ENCODE measurements around the gene PDE4DIP.
A peak's percentile ranks its signal among the peaks of the same experiment; 100 is the strongest.
"Not testable (repeated sequence)": the region's sequence is repeated elsewhere in the genome, so short reads cannot be mapped to it uniquely, and the experiment has no call there.

The PDE4DIP gene

DNA sequence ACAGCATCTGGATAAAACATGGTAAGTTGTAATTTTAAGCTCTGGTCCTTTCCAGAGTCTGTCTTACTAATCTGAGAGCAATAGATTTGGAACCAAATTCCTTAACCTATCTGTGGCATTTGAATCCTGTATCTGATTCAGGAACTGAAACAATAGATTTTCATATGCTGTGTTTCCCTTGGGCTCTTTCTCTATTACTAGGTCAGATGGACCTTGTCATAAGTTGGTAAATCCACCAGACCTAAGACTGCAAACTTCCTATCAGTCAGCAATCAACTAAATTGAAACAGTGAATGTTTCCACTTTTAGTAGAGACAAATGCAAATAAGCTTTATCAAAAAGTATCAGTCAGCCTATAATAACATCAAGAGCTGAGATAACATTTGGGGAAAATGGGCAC is 85.0 kb downstream of the PDE4DIP start:
- H3K4me1 ChIP-seq (ENCODE audit: control insufficient read depth in 1 of 2, insufficient read depth in 2 of 2, low read length in 2 of 2); H3K27me3 ChIP-seq (ENCODE audit: low read depth, low read length); H3K27ac ChIP-seq (ENCODE audit: low read length); H3K9me3 ChIP-seq (ENCODE audit: control insufficient read depth in 1 of 2, low read length in 2 of 2); H3K36me3 ChIP-seq (ENCODE audit: control insufficient read depth in 1 of 2, insufficient read depth in 2 of 2, low read length in 2 of 2); H3K4me3 ChIP-seq (ENCODE audit: low read depth in 1 of 2, low read length in 2 of 2): not testable (repeated sequence)

DNA sequence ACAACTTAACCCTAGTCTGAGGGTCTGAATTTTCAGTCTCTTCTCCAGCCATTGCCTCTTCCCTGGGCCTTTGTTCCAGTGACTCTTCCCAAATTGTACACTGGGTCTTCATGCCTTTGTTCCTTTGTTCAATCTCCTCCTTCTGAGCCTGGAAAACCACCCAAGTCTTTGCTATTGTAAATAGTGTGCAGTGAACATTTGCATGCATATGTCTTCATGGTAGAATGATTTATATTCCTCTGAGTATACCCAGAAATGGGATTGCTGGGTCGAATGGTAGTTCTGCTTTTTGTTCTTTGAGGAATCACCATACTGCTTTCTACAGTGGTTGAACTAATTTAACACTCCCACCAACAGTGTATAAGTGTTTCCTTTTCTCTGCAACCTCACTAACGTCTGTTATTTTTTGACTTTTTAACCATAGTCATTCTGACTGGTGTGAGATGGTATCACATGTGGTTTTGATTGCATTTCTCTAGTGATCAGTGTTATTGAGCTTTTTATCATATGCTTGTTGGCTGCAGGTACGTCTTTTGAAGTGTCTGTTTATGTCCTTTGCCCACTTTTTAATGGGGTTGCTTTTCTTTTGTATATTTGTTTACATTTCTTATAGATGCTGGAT is 91.3 kb downstream of the PDE4DIP start:
- H3K36me3 ChIP-seq (ENCODE audit: control insufficient read depth in 1 of 2, insufficient read depth in 2 of 2, low read length in 2 of 2): not testable (repeated sequence)

DNA sequence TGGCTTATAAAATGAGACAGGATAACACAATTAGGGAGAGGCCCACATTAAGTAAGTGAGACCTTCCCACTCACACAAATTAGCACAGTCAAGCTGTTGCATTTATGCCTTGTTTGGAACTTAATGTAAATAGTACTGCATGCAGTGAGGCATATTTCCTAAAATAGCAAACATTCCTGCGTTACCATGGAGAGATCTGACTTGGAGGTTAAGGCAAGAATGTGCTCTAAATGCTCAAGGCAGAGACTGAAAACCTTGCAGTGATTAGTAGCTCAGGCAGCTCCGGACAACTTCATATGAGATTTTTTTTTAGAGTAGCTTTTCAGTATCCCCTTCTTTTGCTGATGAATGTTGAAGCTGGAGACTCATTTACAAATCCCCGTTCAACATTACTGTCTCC is 98.7 kb downstream of the PDE4DIP start:
- not testable (repeated sequence) for H3K27ac ChIP-seq (ENCODE audit: low read length); H3K9me3 ChIP-seq (ENCODE audit: control insufficient read depth in 1 of 2, low read length in 2 of 2); H3K4me1 ChIP-seq (ENCODE audit: control insufficient read depth in 1 of 2, insufficient read depth in 2 of 2, low read length in 2 of 2); H3K4me3 ChIP-seq (ENCODE audit: low read depth in 1 of 2, low read length in 2 of 2); H3K36me3 ChIP-seq (ENCODE audit: control insufficient read depth in 1 of 2, insufficient read depth in 2 of 2, low read length in 2 of 2); H3K27me3 ChIP-seq (ENCODE audit: low read depth, low read length)

More for the DNA sequence above, 91.3 kb downstream of the PDE4DIP start:
- not testable (repeated sequence) for H3K27me3 ChIP-seq (ENCODE audit: low read depth, low read length); H3K4me3 ChIP-seq (ENCODE audit: low read depth in 1 of 2, low read length in 2 of 2); H3K27ac ChIP-seq (ENCODE audit: low read length); H3K9me3 ChIP-seq (ENCODE audit: control insufficient read depth in 1 of 2, low read length in 2 of 2); H3K4me1 ChIP-seq (ENCODE audit: control insufficient read depth in 1 of 2, insufficient read depth in 2 of 2, low read length in 2 of 2)

DNA sequence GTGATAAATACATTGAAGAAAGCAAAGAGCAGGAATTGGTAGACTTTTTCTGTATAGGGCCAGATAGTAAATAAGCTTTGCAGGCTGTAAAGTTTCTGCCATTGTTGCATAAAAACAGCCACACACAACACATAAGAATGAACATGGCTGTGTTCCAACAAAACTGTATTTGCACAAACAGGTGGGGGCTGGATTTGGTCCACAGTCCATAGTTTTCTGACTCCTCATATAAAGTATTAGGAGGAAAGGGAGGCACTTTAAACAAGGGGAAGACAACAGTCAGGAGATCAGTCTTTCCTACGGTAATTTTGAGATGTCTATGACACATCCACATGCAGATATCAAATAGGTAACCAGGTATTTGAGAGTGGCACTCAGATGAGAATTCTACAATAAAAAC is 100.9 kb downstream of the PDE4DIP start:
- H3K9me3 ChIP-seq (ENCODE audit: control insufficient read depth in 1 of 2, low read length in 2 of 2): not testable (repeated sequence)

DNA sequence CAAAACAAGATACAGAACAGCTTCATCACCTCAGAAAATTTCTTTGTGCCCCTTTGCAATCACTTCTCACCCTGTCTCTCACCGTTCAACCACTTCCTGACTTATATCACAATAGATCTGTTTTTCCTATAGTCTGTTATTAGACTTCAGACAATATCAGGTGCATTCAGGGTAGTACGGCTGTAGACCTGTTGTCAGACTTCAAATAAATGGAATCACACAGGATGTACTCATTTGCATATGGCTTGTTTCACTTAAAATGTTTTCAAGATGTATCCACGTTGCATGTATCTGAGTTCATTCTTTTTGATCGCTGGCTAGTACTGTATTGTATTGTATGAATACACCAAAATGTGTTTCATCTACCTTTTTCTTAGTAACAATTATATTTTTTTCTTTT is 104.5 kb downstream of the PDE4DIP start:
- H3K9me3 ChIP-seq (ENCODE audit: control insufficient read depth in 1 of 2, low read length in 2 of 2); H3K4me1 ChIP-seq (ENCODE audit: control insufficient read depth in 1 of 2, insufficient read depth in 2 of 2, low read length in 2 of 2); H3K4me3 ChIP-seq (ENCODE audit: low read depth in 1 of 2, low read length in 2 of 2); H3K27ac ChIP-seq (ENCODE audit: low read length); H3K27me3 ChIP-seq (ENCODE audit: low read depth, low read length); H3K36me3 ChIP-seq (ENCODE audit: control insufficient read depth in 1 of 2, insufficient read depth in 2 of 2, low read length in 2 of 2): not testable (repeated sequence)

More for the DNA sequence above, 100.9 kb downstream of the PDE4DIP start:
- H3K27me3 ChIP-seq (ENCODE audit: low read depth, low read length); H3K27ac ChIP-seq (ENCODE audit: low read length); H3K4me3 ChIP-seq (ENCODE audit: low read depth in 1 of 2, low read length in 2 of 2); H3K4me1 ChIP-seq (ENCODE audit: control insufficient read depth in 1 of 2, insufficient read depth in 2 of 2, low read length in 2 of 2); H3K36me3 ChIP-seq (ENCODE audit: control insufficient read depth in 1 of 2, insufficient read depth in 2 of 2, low read length in 2 of 2): not testable (repeated sequence)

DNA sequence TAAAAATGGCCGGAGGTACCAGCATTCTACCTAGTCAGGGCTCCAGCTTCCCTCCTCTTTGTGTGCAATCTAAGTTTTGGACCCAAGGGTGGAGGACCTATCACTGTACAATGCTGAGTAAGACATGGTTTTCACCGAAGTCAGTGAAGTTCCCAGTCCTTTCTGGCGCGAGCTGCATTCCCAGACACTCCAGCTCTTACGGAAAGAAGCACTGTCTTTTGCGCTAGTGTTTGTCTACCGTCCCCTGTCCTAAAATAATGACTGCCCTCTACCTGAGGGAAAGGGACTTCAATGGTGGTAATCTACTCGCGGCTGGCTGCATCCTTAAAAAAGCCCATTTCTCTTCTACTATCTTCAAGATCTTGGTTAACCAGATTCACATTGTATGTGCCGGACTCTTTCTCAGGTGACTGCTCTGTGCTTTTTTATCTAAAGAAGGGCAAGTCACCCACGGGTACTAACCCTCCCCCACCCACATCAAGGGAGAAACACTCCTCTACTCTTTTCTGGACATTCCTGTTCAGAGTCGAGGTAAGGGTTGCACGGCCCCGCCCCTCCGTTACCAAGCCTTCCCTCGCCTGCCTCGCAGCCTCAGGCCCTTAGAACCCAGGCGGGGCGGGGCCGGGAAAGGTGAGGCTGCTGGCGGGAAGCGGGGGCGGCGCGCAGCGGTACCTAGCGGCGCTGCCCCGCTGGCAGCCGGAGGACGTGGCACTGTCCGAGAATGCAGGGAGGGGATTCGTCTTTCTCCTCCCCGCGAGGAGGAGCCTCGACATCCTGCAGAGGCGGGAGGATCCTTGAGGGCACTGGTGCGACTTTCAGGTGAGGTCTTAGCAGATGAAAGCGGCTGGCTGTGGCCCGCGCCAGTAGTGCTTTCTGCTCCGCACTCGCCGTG is 107.4 kb downstream of the PDE4DIP start:
- not testable (repeated sequence) for H3K36me3 ChIP-seq (ENCODE audit: control insufficient read depth in 1 of 2, insufficient read depth in 2 of 2, low read length in 2 of 2); H3K27me3 ChIP-seq (ENCODE audit: low read depth, low read length); H3K4me1 ChIP-seq (ENCODE audit: control insufficient read depth in 1 of 2, insufficient read depth in 2 of 2, low read length in 2 of 2); H3K27ac ChIP-seq (ENCODE audit: low read length); H3K9me3 ChIP-seq (ENCODE audit: control insufficient read depth in 1 of 2, low read length in 2 of 2)
- H3K4me3 ChIP-seq (ENCODE audit: low read depth in 1 of 2, low read length in 2 of 2): peak overlapping the region; percentile 26 to 59

DNA sequence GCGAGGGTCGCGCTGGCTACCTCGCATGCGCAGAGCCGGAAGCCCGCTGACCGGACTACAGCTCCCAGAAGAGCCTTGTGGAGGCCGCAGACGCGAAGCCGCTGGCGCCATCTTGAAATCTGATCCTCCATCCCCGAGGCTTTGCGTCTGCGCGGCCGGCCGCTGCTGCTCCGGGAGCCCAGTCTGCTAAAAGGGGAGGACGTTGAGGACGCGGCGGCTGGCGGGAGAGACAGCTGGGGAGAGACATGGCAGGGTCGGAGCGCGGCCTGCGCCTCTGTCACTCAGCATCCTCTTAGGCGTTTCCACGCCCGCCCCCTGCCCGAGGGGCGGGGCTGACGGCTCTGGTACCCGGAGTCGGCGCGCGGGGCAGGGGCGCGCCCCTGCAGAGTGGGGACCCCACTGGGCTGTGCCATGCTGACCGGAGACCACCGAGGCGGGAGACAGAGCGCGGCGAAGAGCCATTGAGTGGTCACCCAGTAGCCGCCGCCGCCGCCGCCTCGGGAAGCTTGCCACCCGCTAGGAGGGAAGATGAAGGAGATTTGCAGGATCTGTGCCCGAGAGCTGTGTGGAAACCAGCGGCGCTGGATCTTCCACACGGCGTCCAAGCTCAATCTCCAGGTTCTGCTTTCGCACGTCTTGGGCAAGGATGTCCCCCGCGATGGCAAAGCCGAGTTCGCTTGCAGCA is 108.2 kb downstream of the PDE4DIP start:
- not testable (repeated sequence) for H3K4me1 ChIP-seq (ENCODE audit: control insufficient read depth in 1 of 2, insufficient read depth in 2 of 2, low read length in 2 of 2); H3K27me3 ChIP-seq (ENCODE audit: low read depth, low read length); H3K9me3 ChIP-seq (ENCODE audit: control insufficient read depth in 1 of 2, low read length in 2 of 2); H3K36me3 ChIP-seq (ENCODE audit: control insufficient read depth in 1 of 2, insufficient read depth in 2 of 2, low read length in 2 of 2); H3K27ac ChIP-seq (ENCODE audit: low read length)
- peak overlapping the region; percentile 37 to 59 for H3K4me3 ChIP-seq (ENCODE audit: low read depth in 1 of 2, low read length in 2 of 2)

DNA sequence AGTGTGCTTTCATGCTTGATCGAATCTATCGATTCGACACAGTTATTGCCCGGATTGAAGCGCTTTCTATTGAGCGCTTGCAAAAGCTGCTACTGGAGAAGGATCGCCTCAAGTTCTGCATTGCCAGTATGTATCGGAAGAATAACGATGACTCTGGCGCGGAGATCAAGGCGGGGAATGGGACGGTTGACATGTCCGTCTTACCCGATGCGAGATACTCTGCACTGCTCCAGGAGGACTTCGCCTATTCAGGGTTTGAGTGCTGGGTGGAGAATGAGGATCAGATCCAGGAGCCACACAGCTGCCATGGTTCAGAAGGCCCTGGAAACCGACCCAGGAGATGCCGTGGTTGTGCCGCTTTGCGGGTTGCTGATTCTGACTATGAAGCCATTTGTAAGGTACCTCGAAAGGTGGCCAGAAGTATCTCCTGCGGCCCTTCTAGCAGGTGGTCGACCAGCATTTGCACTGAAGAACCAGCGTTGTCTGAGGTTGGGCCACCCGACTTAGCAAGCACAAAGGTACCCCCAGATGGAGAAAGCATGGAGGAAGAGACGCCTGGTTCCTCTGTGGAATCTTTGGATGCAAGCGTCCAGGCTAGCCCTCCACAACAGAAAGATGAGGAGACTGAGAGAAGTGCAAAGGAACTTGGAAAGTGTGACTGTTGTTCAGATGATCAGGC is 108.8 kb downstream of the PDE4DIP start:
- H3K9me3 ChIP-seq (ENCODE audit: control insufficient read depth in 1 of 2, low read length in 2 of 2); H3K27ac ChIP-seq (ENCODE audit: low read length); H3K27me3 ChIP-seq (ENCODE audit: low read depth, low read length); H3K4me1 ChIP-seq (ENCODE audit: control insufficient read depth in 1 of 2, insufficient read depth in 2 of 2, low read length in 2 of 2); H3K36me3 ChIP-seq (ENCODE audit: control insufficient read depth in 1 of 2, insufficient read depth in 2 of 2, low read length in 2 of 2): not testable (repeated sequence)
- H3K4me3 ChIP-seq (ENCODE audit: low read depth in 1 of 2, low read length in 2 of 2): peak overlapping the region; percentile 37 to 59

DNA sequence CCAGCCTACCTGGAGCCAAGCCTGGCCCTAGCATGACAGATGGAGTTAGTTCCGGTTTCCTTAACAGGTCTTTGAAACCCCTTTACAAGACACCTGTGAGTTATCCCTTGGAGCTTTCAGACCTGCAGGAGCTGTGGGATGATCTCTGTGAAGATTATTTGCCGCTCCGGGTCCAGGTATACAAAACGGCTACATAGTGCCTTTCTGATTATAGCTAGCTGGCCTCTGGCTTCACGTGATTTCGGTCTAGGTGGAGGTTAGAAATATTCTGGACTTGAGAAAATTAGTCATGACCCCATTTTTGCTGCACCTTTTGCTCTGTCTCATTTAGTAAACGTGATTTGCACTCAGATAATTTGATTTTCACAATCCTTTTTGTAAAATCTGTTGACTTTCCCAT is 109.5 kb downstream of the PDE4DIP start:
- H3K27ac ChIP-seq (ENCODE audit: low read length); H3K4me1 ChIP-seq (ENCODE audit: control insufficient read depth in 1 of 2, insufficient read depth in 2 of 2, low read length in 2 of 2); H3K9me3 ChIP-seq (ENCODE audit: control insufficient read depth in 1 of 2, low read length in 2 of 2); H3K36me3 ChIP-seq (ENCODE audit: control insufficient read depth in 1 of 2, insufficient read depth in 2 of 2, low read length in 2 of 2); H3K27me3 ChIP-seq (ENCODE audit: low read depth, low read length): not testable (repeated sequence)
- H3K4me3 ChIP-seq (ENCODE audit: low read depth in 1 of 2, low read length in 2 of 2): peak overlapping the region; percentile 47 to 59

DNA sequence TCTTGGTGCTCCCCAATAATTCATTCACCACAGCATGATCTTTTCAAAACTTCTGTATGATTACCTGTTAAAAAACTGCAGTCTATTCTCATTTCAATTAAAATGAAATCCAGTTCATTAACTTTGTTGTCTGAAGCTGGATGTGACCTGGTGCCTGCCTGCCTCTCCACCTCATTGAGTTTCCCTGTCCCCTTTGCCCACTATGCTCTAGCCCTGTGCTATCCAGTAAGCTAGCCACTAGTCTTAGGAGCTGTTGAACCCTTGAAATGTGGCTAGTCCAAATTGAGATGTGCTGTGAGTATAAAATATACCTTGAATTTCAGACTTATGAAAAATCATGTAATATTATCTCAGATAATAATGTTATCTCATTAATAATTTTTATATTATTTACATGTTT is 114.1 kb downstream of the PDE4DIP start:
- H3K36me3 ChIP-seq (ENCODE audit: control insufficient read depth in 1 of 2, insufficient read depth in 2 of 2, low read length in 2 of 2); H3K27ac ChIP-seq (ENCODE audit: low read length); H3K27me3 ChIP-seq (ENCODE audit: low read depth, low read length); H3K4me1 ChIP-seq (ENCODE audit: control insufficient read depth in 1 of 2, insufficient read depth in 2 of 2, low read length in 2 of 2); H3K9me3 ChIP-seq (ENCODE audit: control insufficient read depth in 1 of 2, low read length in 2 of 2); H3K4me3 ChIP-seq (ENCODE audit: low read depth in 1 of 2, low read length in 2 of 2): not testable (repeated sequence)

DNA sequence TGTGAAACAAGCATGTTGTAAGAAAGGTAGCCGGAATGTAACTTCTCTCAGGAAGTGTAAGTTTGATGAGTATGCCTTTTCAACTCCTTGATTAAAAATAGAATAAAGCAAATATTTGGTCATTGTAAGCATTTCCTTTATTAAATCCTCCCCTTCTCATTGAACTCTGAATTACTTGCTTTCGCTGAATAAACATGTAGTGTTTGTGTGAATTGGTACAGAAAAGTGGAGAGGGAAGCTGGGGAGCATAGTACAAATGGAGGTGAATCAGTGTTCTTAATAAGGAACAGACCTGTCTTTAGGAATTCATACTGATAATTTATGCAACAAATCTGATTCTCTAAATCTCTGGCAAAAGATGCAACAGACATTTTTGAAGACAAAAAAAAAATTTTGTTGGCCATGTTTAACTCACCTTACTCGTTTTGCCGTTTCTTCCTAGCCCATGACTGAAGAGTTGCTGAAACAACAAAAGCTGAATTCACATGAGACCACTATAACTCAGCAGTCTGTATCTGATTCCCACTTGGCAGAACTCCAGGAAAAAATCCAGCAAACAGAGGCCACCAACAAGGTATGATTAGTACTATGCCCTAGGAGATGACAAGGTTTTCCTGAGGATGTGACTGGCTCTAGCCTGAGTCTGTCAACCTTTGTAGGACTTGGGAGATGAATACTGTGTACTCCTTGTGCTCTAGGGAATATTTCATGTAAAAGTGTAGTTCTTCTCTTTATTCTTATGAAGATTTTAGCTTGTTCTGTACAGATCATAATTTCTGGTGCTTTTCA is 116.2 kb downstream of the PDE4DIP start:
- H3K4me3 ChIP-seq (ENCODE audit: low read depth in 1 of 2, low read length in 2 of 2); H3K36me3 ChIP-seq (ENCODE audit: control insufficient read depth in 1 of 2, insufficient read depth in 2 of 2, low read length in 2 of 2); H3K27me3 ChIP-seq (ENCODE audit: low read depth, low read length); H3K9me3 ChIP-seq (ENCODE audit: control insufficient read depth in 1 of 2, low read length in 2 of 2); H3K4me1 ChIP-seq (ENCODE audit: control insufficient read depth in 1 of 2, insufficient read depth in 2 of 2, low read length in 2 of 2); H3K27ac ChIP-seq (ENCODE audit: low read length): not testable (repeated sequence)
